Hematopoietic multipotent progenitor cell treated with erythropoietin and hydrocortisone succinate and interleukin-3 and kit ligand, for 8 days (in vitro differentiated cells): ENCODE results near the gene FUNDC2.

ENCODE experiments used
- DNase-seq: peaks from one replicate; pipeline ENCODE4 v3.0.0-alpha.2; 2015

Gene FUNDC2

DNA sequence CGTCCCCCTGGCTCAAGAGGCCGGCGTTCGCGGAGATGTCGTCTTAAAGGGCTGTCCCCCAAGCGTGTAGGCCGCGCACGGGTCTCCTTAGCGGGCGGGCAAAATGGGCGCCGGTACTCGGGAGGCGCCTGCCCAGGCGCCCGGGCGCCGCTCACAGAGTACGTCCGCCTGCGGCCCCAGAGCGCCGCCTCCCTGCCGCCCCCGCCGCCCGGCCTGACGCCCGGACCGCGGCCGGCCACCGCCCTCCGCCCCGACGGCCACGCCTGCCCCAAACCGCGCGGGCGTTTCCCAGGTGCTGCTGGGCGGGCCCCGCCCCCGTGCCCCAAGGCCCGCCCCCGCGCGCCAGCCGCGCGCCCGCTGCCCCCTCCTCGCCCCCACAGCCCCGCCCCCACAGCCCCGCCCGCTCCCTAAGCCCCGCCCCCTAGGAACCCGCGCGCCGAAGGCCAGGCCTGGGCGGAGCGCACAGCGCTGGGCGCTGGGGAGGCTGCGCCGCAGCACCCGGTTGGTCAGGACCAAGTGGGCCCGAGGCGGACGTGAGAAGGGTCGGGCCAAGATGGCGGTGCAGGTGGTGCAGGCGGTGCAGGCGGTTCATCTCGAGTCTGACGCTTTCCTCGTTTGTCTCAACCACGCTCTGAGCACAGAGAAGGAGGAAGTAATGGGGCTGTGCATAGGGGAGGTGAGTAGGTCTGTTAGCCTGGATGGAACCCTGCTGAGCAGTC lies 44.5 kb downstream of the FUNDC2 start, which contains the start of the genes BRCC3, CMC4 and MTCP1:
Gene BRCC3 (plus strand): TSS at position 534 of the 719 bp plus-strand sequence. CDS start 20 bp downstream, at position 554.
Gene CMC4 (minus strand): TSS at position 162 of the 719 bp plus-strand sequence. CDS start 7,113 bp downstream, outside the sequence.
Gene MTCP1 (minus strand): TSS at position 162 of the 719 bp plus-strand sequence. CDS start 5,126 bp downstream, outside the sequence.
- peak; percentile 81 for DNase-seq

DNA sequence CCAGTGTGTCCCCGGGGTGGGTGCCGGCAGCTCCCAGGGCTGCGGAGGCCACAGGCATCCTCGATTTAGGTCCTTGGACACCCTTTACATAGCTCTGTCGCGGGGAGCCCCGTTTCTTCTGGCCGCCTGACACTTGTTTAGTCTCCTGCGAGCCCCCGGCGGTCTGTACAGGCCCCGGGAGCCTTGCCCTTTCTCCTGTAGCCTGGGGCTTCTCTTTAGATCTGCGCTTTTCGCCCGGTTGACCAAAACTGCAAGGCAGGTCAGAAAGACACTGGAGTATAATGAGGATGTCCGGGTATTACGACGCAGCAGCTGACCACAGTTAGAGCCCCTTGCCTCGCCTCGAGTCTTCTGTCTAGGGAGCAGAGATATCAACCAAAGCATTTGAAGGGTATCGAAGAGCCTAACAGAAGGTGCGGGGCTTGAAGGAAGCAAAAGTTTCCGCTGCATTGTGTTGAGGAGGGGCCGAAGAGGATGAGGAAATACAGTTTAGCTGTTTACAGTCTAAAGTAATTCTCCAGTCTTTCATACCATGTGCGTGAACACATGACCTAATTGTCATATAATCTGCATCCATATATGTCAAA lies 45.1 kb downstream of the FUNDC2 start:
- DNase-seq = peak; percentile 16

DNA sequence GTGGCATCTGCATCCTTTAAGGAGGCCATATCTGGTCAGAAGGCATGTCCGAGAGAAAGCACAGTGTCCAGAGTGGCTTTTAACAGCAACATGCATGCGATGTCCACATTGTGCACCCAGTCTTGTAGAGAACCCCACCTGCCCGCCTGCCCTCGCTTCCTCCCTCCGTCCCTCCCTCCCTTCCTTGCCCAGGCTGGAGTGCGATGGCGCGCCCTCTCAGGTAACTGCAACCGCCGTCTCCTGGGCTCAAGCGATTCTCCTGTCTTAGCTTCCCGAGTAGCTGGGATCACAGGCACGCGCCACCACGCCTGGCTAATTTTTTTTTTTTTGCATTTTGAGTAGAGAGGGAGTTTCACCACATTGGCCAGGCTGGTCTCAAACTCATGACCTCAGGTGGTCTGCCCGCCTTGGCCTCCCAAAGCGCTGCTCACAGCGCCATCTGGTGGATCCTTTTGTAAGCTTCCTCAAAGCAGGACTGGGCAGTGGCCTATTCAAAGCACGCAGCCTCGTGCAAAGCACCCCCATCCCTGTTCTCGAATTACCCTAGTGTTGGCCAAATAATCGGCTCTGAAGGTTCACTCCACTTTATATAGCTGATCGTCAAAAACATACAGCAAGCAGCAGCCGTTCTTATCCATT lies 59.7 kb downstream of the FUNDC2 start:
- peak; percentile 55 for DNase-seq

DNA sequence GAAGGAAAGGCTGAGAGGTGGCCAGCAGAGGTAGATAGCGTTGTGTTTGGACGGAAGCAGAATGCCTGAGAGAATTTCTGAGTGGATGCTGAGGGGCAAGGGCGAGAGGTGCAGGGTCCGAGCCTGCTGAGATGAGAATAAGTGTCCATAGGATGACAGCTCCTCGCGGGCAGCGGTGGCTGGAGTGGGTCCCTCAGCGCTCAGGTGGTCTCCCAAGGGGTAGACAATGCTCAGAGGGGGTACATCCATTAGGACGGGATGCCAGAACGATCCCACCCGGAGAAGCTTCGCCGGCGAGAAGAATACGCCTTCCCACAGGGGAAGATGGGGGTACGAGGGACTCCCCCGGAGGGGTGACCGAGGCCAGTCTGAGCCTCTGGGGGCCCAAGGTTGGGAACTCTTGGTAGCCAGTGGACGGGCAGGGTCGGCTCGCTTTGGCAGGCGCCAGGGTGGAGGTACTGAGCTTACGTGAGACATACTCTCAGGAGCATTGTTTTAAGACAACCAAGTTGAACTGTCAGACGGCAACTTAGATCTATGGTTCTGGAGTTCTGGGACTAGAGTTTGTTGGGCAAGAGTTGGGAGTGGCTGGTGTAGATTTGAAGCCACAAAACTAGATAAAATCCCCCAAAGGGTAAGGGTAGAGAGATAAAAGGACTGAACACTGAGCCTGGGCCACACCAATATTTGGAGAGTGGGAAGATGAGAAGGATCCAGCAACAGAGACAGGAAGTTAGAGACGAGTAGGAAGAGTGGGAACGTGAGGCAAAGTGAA lies 60.5 kb downstream of the FUNDC2 start:
- DNase-seq = peak; percentile 49

DNA sequence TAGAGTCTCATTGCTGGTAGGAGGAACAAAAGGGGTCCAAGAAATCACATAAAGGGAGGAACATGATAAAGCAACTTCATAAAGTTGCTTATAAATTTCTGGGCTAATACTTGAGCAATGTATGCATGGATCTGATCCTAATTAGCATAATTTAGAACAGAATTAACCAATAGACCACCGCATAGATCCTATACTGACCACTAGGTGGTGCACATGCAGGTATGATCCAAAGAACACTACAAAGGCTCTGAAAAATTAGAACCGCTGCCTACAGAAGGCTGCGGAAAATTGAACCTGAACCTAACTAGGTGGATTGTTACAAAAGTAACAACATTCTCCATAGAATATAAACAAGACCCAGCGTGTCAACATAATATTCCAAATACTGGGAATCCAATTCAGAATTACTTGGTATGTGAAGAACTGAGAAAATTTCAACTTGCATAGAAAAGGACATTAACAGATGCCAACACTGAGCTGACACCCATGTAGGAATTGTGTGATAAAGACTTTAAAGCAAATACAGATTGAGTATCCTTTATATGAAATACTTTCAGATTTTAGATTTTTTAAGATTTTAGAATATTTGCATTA lies 67.9 kb downstream of the FUNDC2 start:
- DNase-seq = peak; percentile 53

DNA sequence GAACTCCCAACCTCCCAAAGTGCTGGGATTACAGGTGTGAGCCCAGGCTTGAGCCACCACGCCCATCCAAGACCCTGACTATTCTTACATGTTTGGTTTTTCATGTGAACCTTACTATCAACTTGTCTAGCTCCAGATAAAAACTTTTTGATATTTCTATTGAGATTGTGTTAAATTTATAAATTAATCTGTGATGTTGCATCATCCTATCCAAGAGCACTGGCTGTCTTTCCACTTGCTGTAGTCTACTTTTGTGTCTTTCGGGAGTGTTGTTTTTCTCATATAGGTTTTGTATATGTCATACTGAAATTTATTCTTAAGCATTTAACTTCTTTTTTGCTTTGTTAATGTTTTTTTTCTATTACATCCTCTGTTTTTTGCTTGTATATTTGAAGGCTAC lies 79.3 kb downstream of the FUNDC2 start:
- no peak for DNase-seq

DNA sequence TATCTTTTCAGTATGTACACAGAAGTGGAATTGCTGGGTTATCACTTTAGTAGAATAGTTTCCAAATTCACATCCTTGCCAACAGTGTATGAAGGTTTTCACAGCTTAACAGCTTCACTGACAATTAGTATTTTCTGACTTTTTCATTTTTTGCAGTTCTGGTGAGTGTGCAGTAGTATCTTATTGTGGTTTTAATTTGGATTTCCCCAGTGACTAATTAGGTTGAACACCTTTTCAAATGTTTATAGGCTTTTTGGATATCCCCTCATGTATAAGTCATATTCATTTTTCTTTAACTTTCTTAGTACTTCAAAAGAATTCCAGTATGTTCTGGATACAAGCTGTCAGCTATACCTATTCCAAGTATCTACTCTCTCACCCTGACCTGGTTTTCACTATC lies 81.8 kb downstream of the FUNDC2 start:
- no peak for DNase-seq
